GM18951 (cell line): ENCODE data around the gene UBXN10.

Experiments
- POLR2A ChIP-seq: IDR thresholded peaks from 4 replicates; pipeline ENCODE4 v1.6.1; 2011; ENCODE audit warnings: mild to moderate bottlenecking; ENCODE audit not compliant: insufficient read length, insufficient read depth; ENCODE audit errors: extremely low read depth
- in situ Hi-C: fragments of 300-500 bp; cut with MboI; formaldehyde crosslinking; loops from one replicate; pipeline ENCODE4 v1.12.0; 2022; ENCODE audit warnings: low sequenced_read_pairs, mixed read lengths, inconsistent platforms; ENCODE audit not compliant: unreplicated experiment

Gene UBXN10

GRCh38 chr1:20185834-20186782 is at the start of gene UBXN10, which contains the start of gene PLA2G2C:
Gene UBXN10 (plus strand): TSS chr1:20186096. CDS start chr1:20190562, 4,466 bp downstream.
Gene PLA2G2C (minus strand): TSS chr1:20186518. CDS start chr1:20177363, 9,155 bp downstream.
- TF ChIP-seq POLR2A: no peak
- in situ Hi-C loops: no loop called here

GRCh38 chr1:20136249-20136648 is 49.6 kb upstream of the UBXN10 start:
- no peak for TF ChIP-seq POLR2A
- in situ Hi-C loops: no loop called here

- no peak for TF ChIP-seq POLR2A
- in situ Hi-C loops: no loop called here
These were observed 48.8 kb upstream of the UBXN10 start for GRCh38 chr1:20137055-20137454.

- in situ Hi-C loops: no loop called here
- no peak for TF ChIP-seq POLR2A
These were observed 48.3 kb upstream of the UBXN10 start for GRCh38 chr1:20137604-20138003.

- in situ Hi-C loops: no loop called here
- TF ChIP-seq POLR2A: no peak
These were observed 47.5 kb upstream of the UBXN10 start for GRCh38 chr1:20138346-20138745.

GRCh38 chr1:20138961-20139550 is 46.8 kb upstream of the UBXN10 start, which contains the start of gene PLA2G2F:
Gene PLA2G2F (plus strand): TSS chr1:20139323. CDS start chr1:20139428, 105 bp downstream.
- in situ Hi-C loops: no loop called here
- no peak for TF ChIP-seq POLR2A

- in situ Hi-C loops: no loop called here
- TF ChIP-seq POLR2A: no peak
These were observed 45.9 kb upstream of the UBXN10 start for GRCh38 chr1:20139776-20140612.

GRCh38 chr1:20141001-20141400 is 44.9 kb upstream of the UBXN10 start:
- in situ Hi-C loops: no loop called here
- no peak for TF ChIP-seq POLR2A

GRCh38 chr1:20141466-20141865 is 44.4 kb upstream of the UBXN10 start:
- in situ Hi-C loops: no loop called here
- TF ChIP-seq POLR2A: no peak

GRCh38 chr1:20142001-20142710 is 43.7 kb upstream of the UBXN10 start:
- no peak for TF ChIP-seq POLR2A
- in situ Hi-C loops: no loop called here

- TF ChIP-seq POLR2A: no peak
- in situ Hi-C loops: no loop called here
These were observed 42.6 kb upstream of the UBXN10 start for GRCh38 chr1:20143318-20143717.
